OCI-LY1 (cell line): ENCODE measurements around the gene EXO1.

Experiments used
- CTCF ChIP-seq: fragments of 200-600 bp; sonication (generic), shearing (Covaris generic); IDR thresholded peaks from 2 replicates; pipeline ENCODE4 v1.5.1; 2017; ENCODE audit warnings: mild to moderate bottlenecking, antibody characterized with exemption, low read length, moderate library complexity, mixed read lengths
- EZH2 ChIP-seq: fragments of 200-600 bp; sonication (generic), shearing (Covaris generic); IDR thresholded peaks from 2 replicates; pipeline ENCODE4 v1.8.0; 2017; ENCODE audit warnings: borderline replicate concordance, mixed run types, mild to moderate bottlenecking, antibody characterized with exemption, low read length, moderate library complexity, mixed read lengths

- no peak for TF ChIP-seq CTCF
- no peak for TF ChIP-seq EZH2
These were observed 76.2 kb downstream of the EXO1 start for GRCh38 chr1:241924080-241924808.
